ENCODE data around the gene PEAR1.

- TF ChIP-seq CTCF (IDR thresholded peaks at IDR 0.05) (no peak), POLR2A (IDR thresholded peaks at IDR 0.05) (no peak)
Measured at GRCh38 chr1:156894001-156894400, 483 bp downstream of the PEAR1 start.
